Smooth muscle cell (in vitro differentiated cells): Measurements from ENCODE around the gene FILIP1L. TPM values are rescaled to one million over a fixed set of nuclear protein-coding genes. Genes with fewer than 3 reads are reported as not detected.
A peak's percentile ranks its signal among the peaks of the same experiment; 100 is the strongest.

Experiments used
- DNase-seq: peaks from one replicate; lab custom pipeline; 2025; ENCODE audit not compliant: unreplicated experiment; lab: John Stamatoyannopoulos, UW
- H2AFZ ChIP-seq: fragments of 200-600 bp; sonication (generic); 2 replicates; pipeline ENCODE4 v1.6.0; 2016; ENCODE audit warnings: antibody characterized with exemption, low read depth, mild to moderate bottlenecking
- H3F3A ChIP-seq: fragments of 200-600 bp; sonication (generic); 2 replicates; pipeline ENCODE4 v1.6.0; 2017; ENCODE audit warnings: antibody characterized with exemption, low read depth
- H3K27ac ChIP-seq: fragments of 200-600 bp; sonication (generic); 2 replicates; pipeline ENCODE4 v1.5.1; 2016; ENCODE audit warnings: low read depth, mild to moderate bottlenecking
- H3K27me3 ChIP-seq: fragments of 200-600 bp; sonication (generic); 2 replicates; pipeline ENCODE4 v1.6.1; 2016; ENCODE audit warnings: low read depth, mild to moderate bottlenecking
- H3K36me3 ChIP-seq: fragments of 200-600 bp; sonication (generic); 2 replicates; pipeline ENCODE4 v1.5.1; 2016; ENCODE audit warnings: low read depth
- H3K4me1 ChIP-seq: fragments of 200-600 bp; sonication (generic); 2 replicates; pipeline ENCODE4 v1.5.1; 2016; ENCODE audit warnings: low read depth
- H3K4me2 ChIP-seq: fragments of 200-600 bp; sonication (generic); 2 replicates; pipeline ENCODE4 v1.6.0; 2016; ENCODE audit warnings: mild to moderate bottlenecking
- H3K4me3 ChIP-seq: fragments of 200-600 bp; sonication (generic); 2 replicates; pipeline ENCODE4 v1.5.1; 2016; ENCODE audit warnings: mild to moderate bottlenecking
- H3K79me2 ChIP-seq: fragments of 200-600 bp; sonication (generic); 2 replicates; pipeline ENCODE4 v1.6.0; 2016; ENCODE audit warnings: low read depth, mild to moderate bottlenecking
- H3K9ac ChIP-seq: fragments of 200-600 bp; sonication (generic); 2 replicates; pipeline ENCODE4 v1.6.0; 2016; ENCODE audit warnings: low read depth
- H3K9me3 ChIP-seq: fragments of 200-600 bp; sonication (generic); replicated peaks from 2 replicates; pipeline ENCODE4 v1.5.1; 2016; ENCODE audit warnings: low read depth
- H4K20me1 ChIP-seq: fragments of 200-600 bp; sonication (generic); 2 replicates; pipeline ENCODE4 v1.6.0; 2016; ENCODE audit warnings: low read depth
- CTCF ChIP-seq: fragments of 200-600 bp; sonication (generic); IDR thresholded peaks from 2 replicates; pipeline ENCODE4 v1.5.1; 2017; ENCODE audit warnings: borderline replicate concordance, mild to moderate bottlenecking, antibody characterized with exemption; ENCODE audit not compliant: insufficient read depth, poor library complexity, severe bottlenecking
- WGBS: methylation state at CpG from one replicate; pipeline ENCODE4 v1.1.7; 2016; ENCODE audit warnings: low lambda C conversion rate; 5-methylcytosine and 5-hydroxymethylcytosine counted together
- polyA plus RNA-seq: library from polyadenylated mRNA; unstranded; fragments of >200 nt; fragmentation: Nextera tagmentation; extraction: Ambion mirVana; gene quantifications from 2 replicates; pipeline ENCODE4 v1.2.1, GENCODE V29; 2016
- total RNA-seq: library from RNA; depleted of rRNA; stranded (reverse); fragments of >200 nt; gene quantifications from 2 replicates; pipeline ENCODE4 v1.2.3, GENCODE V29; 2014

Gene FILIP1L
- total and polyA plus RNA-seq, 2 experiments from 2014 or later: 56.2 to 104 TPM

- H3K9ac ChIP-seq: no peak overlapping the region
- no peaks in the 10 kb centered on the region for H3K27me3 ChIP-seq
- H3K4me2 ChIP-seq: peak overlapping the region; percentile 54
- H3K79me2 ChIP-seq: no peaks in the 10 kb centered on the region
- no peak for TF ChIP-seq CTCF
- peak overlapping the region; percentile 73 for H3K27ac ChIP-seq
- 0% methylated on average over 2 of the region's 2 CpGs for WGBS
- H2AFZ ChIP-seq: no peak overlapping the region
- no peak overlapping the region for H3K4me3 ChIP-seq
- peaks cover 11% of the 10 kb centered on the region for H3K4me1 ChIP-seq
- no peak for DNase-seq
- H3K9me3 ChIP-seq: no peaks in the 10 kb centered on the region
- H3F3A ChIP-seq: no peaks in the 10 kb centered on the region
- H4K20me1 ChIP-seq: no peaks in the 10 kb centered on the region
- H3K36me3 ChIP-seq: no peaks in the 10 kb centered on the region
Observed at GRCh38 chr3:99962703-99963102, 151.6 kb downstream of the FILIP1L start.

- Histone ChIP-seq H3K9ac (no peak overlapping the region), H3K27me3 (no peaks in the 10 kb centered on the region), H4K20me1 (no peaks in the 10 kb centered on the region), H3K27ac (peak overlapping the region; percentile 73), H3K4me2 (peak overlapping the region; percentile 56), H3K9me3 (no peaks in the 10 kb centered on the region), H3K79me2 (no peaks in the 10 kb centered on the region), H2AFZ (no peak overlapping the region), H3F3A (no peaks in the 10 kb centered on the region), H3K4me1 (peaks cover 11% of the 10 kb centered on the region), H3K4me3 (no peak overlapping the region), H3K36me3 (no peaks in the 10 kb centered on the region)
- DNase-seq: no peak
- TF ChIP-seq CTCF: no peak
- over 99% methylated on average over 7 of the region's 7 CpGs for WGBS
Observed at GRCh38 chr3:99961756-99962515, 152.4 kb downstream of the FILIP1L start.

- no peaks in the 10 kb centered on the region for H3K27me3 ChIP-seq
- WGBS: 23% methylated on average over 7 of the region's 7 CpGs
- H3K9me3 ChIP-seq: no peaks in the 10 kb centered on the region
- H3K4me2 ChIP-seq: peak overlapping the region; percentile 56
- peak overlapping the region; percentile 1 for H3K4me3 ChIP-seq
- no peak for TF ChIP-seq CTCF
- no peaks in the 10 kb centered on the region for H3K36me3 ChIP-seq
- no peaks in the 10 kb centered on the region for H4K20me1 ChIP-seq
- no peak overlapping the region for H2AFZ ChIP-seq
- H3F3A ChIP-seq: no peaks in the 10 kb centered on the region
- DNase-seq: no peak
- no peak overlapping the region for H3K9ac ChIP-seq
- no peaks in the 10 kb centered on the region for H3K79me2 ChIP-seq
- peak overlapping the region; percentile 73 for H3K27ac ChIP-seq
- H3K4me1 ChIP-seq: peaks cover 11% of the 10 kb centered on the region
Observed at GRCh38 chr3:99960941-99961340, 153.4 kb downstream of the FILIP1L start.
